ENCODE data around the gene FXYD3. TPM values are rescaled to one million over a fixed set of nuclear protein-coding genes. Genes with fewer than 3 reads are reported as not detected.
A peak's percentile ranks its signal among the peaks of the same experiment; 100 is the strongest.

FXYD3 gene
- total RNA-seq, 1 experiment from 2014 or later, result 17.4 TPM

GRCh38 chr19:35105411-35106290 is 10.0 kb upstream of the FXYD3 start:
- no peaks in the 10 kb centered on the region for H3K36me3 ChIP-seq (ENCODE audit: control insufficient read depth in 1 of 2, insufficient read depth in 2 of 2, low read length in 2 of 2)
- TF ChIP-seq ZBTB33 (IDR thresholded peaks at IDR 0.05; ENCODE audit: extremely low read depth, insufficient replicate concordance, low read length) (no peak), POLR2A (IDR thresholded peaks at IDR 0.05; ENCODE audit: borderline replicate concordance, extremely low read depth, insufficient read depth, insufficient read length) (no peak), FOSL1 (IDR thresholded peaks at IDR 0.05; ENCODE audit: low read depth) (no peak), ZFX (IDR thresholded peaks at IDR 0.05) (no peak), JUND (IDR thresholded peaks at IDR 0.05) (no peak), ZNF274 (IDR thresholded peaks at IDR 0.05; ENCODE audit: low read depth, low read length) (no peak), RAD21 (IDR thresholded peaks at IDR 0.05; ENCODE audit: low read depth) (no peak), TCF7L2 (IDR thresholded peaks at IDR 0.05; ENCODE audit: borderline replicate concordance, extremely low read depth, insufficient read depth, insufficient read length) (no peak), ELF1 (IDR thresholded peaks at IDR 0.05; ENCODE audit: borderline replicate concordance, low read depth) (no peak), SP1 (IDR thresholded peaks at IDR 0.05; ENCODE audit: low read depth) (no peak), MAX (IDR thresholded peaks at IDR 0.05) (no peak), EGR1 (IDR thresholded peaks at IDR 0.05; ENCODE audit: low read depth) (no peak), ATF3 (IDR thresholded peaks at IDR 0.05) (no peak), SIN3A (IDR thresholded peaks at IDR 0.05; ENCODE audit: low read depth) (no peak), EZH2 (IDR thresholded peaks at IDR 0.05) (no peak), CTCF (IDR thresholded peaks at IDR 0.05 in 2 of 3, conservative IDR thresholded peaks at IDR 0.05 in 1 of 3; ENCODE audit: borderline replicate concordance in 1 of 3, insufficient read depth in 1 of 3, low read depth in 2 of 3, low read length in 2 of 3) (no peak), EZH2phosphoT487 (IDR thresholded peaks at IDR 0.05; ENCODE audit: borderline replicate concordance) (no peak)
- H3K79me2 ChIP-seq (ENCODE audit: insufficient read depth, low read length), result no peaks in the 10 kb centered on the region
- intact Hi-C loops (cut with micrococcal nuclease), result no loop called here
- no peaks in the 10 kb centered on the region for H3K27me3 ChIP-seq (ENCODE audit: insufficient read depth, low read length)
- H3K9me3 ChIP-seq (ENCODE audit: control insufficient read depth in 1 of 2, insufficient read depth in 1 of 2, low read depth in 1 of 2, low read length in 2 of 2), result peaks cover 0 to 11% of the 10 kb centered on the region in 2 experiments; a peak in 1 of 4 replicates
- H3K4me1 ChIP-seq (ENCODE audit: control insufficient read depth in 1 of 2, insufficient read depth in 2 of 2, low read length in 2 of 2), result peaks cover 14 to 35% of the 10 kb centered on the region in 2 experiments
- H4K20me1 ChIP-seq (ENCODE audit: insufficient read depth), result no peaks in the 10 kb centered on the region
- peak overlapping the region; percentile 52; the same call in 1 of the 2 replicates for H3K27ac ChIP-seq (ENCODE audit: low read depth, low read length)
- no peak for ATAC-seq
- CTCF ChIA-PET, result no interaction called here
- H2AFZ ChIP-seq (ENCODE audit: low read depth, low read length, poor library complexity, severe bottlenecking), result no peak overlapping the region
- RAD21 ChIA-PET (ENCODE audit: low non-redundant PET in 1 of 2, low total read pairs in 2 of 2, uncharacterized antibody in 2 of 2, unreplicated experiment in 2 of 2), result no interaction called here
- no peaks in the 10 kb centered on the region for H3K9me2 ChIP-seq (ENCODE audit: insufficient read depth)
- POLR2A ChIA-PET, result no interaction called here
- no peak for DNase-seq (ENCODE audit: low read depth, low spot score)
- BruUV-seq (replicated peaks), result no TSS peak
- no peak overlapping the region for H3K9ac ChIP-seq (ENCODE audit: low read length)
- H3K4me3 ChIP-seq (replicated peaks in 1 of 2; ENCODE audit: low read depth in 1 of 2, low read length in 2 of 2), result no peak overlapping the region
- H3K4me2 ChIP-seq (ENCODE audit: low read length), result no peak overlapping the region

Measured in HCT116 (cell line).